Measurements from ENCODE around the gene ANKRD13A. TPM values are rescaled to one million over a fixed set of nuclear protein-coding genes. Genes with fewer than 3 reads are reported as not detected.

The ANKRD13A gene
- total and polyA plus RNA-seq, 7 donors: 21.6 to 85.3 (median 72.4) TPM

DNA sequence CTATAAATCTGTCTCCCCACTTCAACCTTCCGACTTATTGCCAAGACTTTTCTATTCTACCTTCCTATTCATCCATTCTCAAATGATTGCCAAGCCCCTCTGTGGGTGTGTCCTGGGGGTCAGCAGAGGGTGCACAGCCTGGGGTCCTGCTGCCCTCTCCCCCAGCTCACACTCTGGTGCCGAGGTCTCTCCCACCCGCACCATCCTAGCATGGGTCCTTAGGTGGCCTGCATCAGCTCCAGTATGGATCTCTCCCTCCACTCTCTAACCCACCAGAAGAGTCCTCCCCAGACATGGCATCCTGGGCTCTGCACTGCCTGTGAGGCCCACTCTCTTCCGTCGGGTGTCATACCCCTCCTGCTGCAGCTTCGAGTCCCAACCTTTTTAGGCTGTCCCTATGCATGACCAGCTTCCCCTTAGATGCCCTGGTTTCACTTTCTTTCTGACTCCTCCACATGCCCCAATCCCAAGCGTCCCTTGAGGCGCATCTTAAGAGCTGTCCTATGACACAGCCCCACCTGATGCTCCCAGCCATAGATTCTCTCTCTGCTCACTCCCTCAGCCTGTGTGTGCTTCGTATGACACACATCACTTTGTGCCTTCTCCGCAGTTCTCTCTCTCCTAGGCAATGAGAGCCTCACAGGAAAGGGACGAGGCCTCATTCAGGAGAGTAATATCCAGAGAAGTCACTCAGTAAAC, 46.9 kb upstream of the ANKRD13A start:
- no peaks in the 10 kb centered on the region for H3K27me3 ChIP-seq
- H3K4me3 ChIP-seq: no peak overlapping the region
- no peaks in the 10 kb centered on the region for H3K9me3 ChIP-seq
- peak overlapping the region; percentile 25 to 77 (median 71) for H3K27ac ChIP-seq
- H3K36me3 ChIP-seq: peaks cover 9 to 72% (median 14%) of the 10 kb centered on the region in 4 donors
- TF ChIP-seq, protein P1, sequence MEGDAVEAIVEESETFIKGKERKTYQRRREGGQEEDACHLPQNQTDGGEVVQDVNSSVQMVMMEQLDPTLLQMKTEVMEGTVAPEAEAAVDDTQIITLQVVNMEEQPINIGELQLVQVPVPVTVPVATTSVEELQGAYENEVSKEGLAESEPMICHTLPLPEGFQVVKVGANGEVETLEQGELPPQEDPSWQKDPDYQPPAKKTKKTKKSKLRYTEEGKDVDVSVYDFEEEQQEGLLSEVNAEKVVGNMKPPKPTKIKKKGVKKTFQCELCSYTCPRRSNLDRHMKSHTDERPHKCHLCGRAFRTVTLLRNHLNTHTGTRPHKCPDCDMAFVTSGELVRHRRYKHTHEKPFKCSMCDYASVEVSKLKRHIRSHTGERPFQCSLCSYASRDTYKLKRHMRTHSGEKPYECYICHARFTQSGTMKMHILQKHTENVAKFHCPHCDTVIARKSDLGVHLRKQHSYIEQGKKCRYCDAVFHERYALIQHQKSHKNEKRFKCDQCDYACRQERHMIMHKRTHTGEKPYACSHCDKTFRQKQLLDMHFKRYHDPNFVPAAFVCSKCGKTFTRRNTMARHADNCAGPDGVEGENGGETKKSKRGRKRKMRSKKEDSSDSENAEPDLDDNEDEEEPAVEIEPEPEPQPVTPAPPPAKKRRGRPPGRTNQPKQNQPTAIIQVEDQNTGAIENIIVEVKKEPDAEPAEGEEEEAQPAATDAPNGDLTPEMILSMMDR (IDR thresholded peaks at IDR 0.05): no peak
- TF ChIP-seq POLR2AphosphoS5 (IDR thresholded peaks at IDR 0.05) (no peak), EP300 (IDR thresholded peaks at IDR 0.05) (no peak), POLR2A (IDR thresholded peaks at IDR 0.05) (no peak)
- intact Hi-C loops (cut with DNase I): no loop called here
- H3K4me1 ChIP-seq: peaks cover 0 to 57% (median 50%) of the 10 kb centered on the region in 4 donors
- WGBS, 2 donors: 84 to 92% methylated on average over 11 of the region's 11 CpGs
- DNase-seq: no peak

DNA sequence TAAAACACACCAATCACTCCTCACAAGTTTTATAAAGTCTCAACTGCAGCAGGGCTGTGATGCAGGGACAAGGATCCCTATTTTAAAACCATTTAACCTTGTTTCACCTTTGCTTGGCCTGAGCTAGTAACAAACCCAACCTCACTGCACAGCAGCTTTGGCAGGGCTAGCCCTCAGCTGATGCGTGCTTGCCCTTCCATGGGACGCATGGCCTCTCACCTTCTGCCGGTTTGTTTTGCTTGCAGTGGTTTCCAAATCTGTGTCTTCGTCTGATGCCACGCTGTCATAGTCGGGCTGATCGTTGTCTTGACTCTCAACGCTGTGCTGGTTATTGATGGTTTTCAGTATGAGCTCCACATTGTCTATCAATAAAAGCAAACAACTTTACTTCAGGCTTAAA, 46.4 kb upstream of the ANKRD13A start:
- intact Hi-C loops (cut with DNase I): no loop called here
- TF ChIP-seq POLR2AphosphoS5 (IDR thresholded peaks at IDR 0.05) (no peak), POLR2A (IDR thresholded peaks at IDR 0.05) (no peak), EP300 (IDR thresholded peaks at IDR 0.05) (no peak)
- TF ChIP-seq, protein P1 (IDR thresholded peaks at IDR 0.05): no peak
- H3K36me3 ChIP-seq: peaks cover 9 to 74% (median 14%) of the 10 kb centered on the region in 4 donors
- H3K27ac ChIP-seq: peak overlapping the region in 2 of 4 donors; percentile 73 to 77
- 95 to 96% methylated on average over 8 of the region's 8 CpGs for WGBS, 2 donors
- DNase-seq: no peak
- H3K9me3 ChIP-seq: no peaks in the 10 kb centered on the region
- no peak overlapping the region for H3K4me3 ChIP-seq
- no peaks in the 10 kb centered on the region for H3K27me3 ChIP-seq
- peaks cover 0 to 52% (median 44%) of the 10 kb centered on the region in 4 donors for H3K4me1 ChIP-seq

DNA sequence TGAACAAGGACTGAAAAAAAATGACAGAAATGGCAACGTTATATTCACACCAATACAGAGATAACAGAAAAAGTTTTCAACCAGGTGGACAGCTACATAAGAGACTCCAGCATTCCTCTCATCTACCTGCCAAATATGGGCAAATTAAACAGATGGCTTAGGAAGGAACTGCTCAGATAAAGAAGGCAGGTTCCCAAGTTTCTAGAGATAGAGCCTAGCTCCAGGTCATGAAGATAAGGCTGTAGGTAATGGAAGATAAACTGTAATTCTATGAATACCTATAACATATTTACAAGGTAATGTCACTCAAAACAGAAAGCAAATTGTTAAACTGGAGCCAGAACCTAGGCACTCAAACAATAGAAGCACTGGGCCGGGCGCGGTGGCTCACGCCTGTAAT, 45.6 kb upstream of the ANKRD13A start:
- intact Hi-C loops (cut with DNase I): no loop called here
- peaks cover 0 to 44% (median 37%) of the 10 kb centered on the region in 4 donors for H3K4me1 ChIP-seq
- no peaks in the 10 kb centered on the region for H3K9me3 ChIP-seq
- no peak overlapping the region for H3K4me3 ChIP-seq
- 81 to 89% methylated on average over 5 of the region's 5 CpGs for WGBS, 2 donors
- peaks cover 9 to 82% (median 16%) of the 10 kb centered on the region in 4 donors for H3K36me3 ChIP-seq
- no peak for TF ChIP-seq EP300 (IDR thresholded peaks at IDR 0.05)
- TF ChIP-seq, protein P1 (IDR thresholded peaks at IDR 0.05): no peak
- TF ChIP-seq POLR2A (IDR thresholded peaks at IDR 0.05): no peak
- no peaks in the 10 kb centered on the region for H3K27me3 ChIP-seq
- no peak overlapping the region for H3K27ac ChIP-seq
- no peak for DNase-seq

DNA sequence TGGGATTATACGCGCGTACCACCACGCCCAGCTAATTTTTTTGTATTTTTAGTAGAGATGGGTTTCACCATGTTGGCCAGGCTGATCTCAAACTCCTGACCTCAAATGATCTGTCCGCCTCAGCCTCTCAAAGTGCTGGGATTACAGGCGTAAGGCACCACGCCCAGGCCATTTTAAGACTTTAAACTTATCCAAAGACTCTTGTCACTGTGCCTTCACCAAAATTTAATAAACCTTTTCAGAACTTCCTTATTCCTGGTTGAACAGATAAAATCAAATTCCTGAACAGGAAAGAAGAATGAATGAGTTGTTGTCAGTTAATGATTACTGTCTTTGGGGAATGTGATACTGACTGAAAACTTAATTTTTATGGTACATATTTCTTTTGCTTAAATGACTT, 40.9 kb upstream of the ANKRD13A start:
- intact Hi-C loops (cut with DNase I): no loop called here
- Histone ChIP-seq H3K4me1 (no peaks in the 10 kb centered on the region), H3K36me3 (peaks cover 3 to 97% (median 27%) of the 10 kb centered on the region in 4 donors), H3K9me3 (no peaks in the 10 kb centered on the region), H3K27ac (no peak overlapping the region), H3K4me3 (no peak overlapping the region), H3K27me3 (no peaks in the 10 kb centered on the region)
- TF ChIP-seq EP300 (IDR thresholded peaks at IDR 0.05) (no peak), POLR2A (IDR thresholded peaks at IDR 0.05) (no peak), POLR2AphosphoS5 (IDR thresholded peaks at IDR 0.05) (no peak)
- TF ChIP-seq, protein P1 (IDR thresholded peaks at IDR 0.05): no peak
- no peak for DNase-seq
- 75 to 90% methylated on average over 7 of the region's 7 CpGs for WGBS, 2 donors

All from sigmoid colon (tissue), 7 donors.